ENCODE results near the gene CBFA2T2.
"Not testable (repeated sequence)": the region's sequence is repeated elsewhere in the genome, so short reads cannot be mapped to it uniquely, and the experiment has no call there.

CBFA2T2 gene

GRCh38 chr20:33583143-33583542 is 93.2 kb downstream of the CBFA2T2 start:
- no peak overlapping the region for H3K27ac ChIP-seq (ENCODE audit: low read depth, low read length)
- H3K4me3 ChIP-seq (ENCODE audit: low read depth, low read length), result no peak overlapping the region
- no peak overlapping the region for H3K9ac ChIP-seq (ENCODE audit: low read length)
- no peaks in the 10 kb centered on the region for H3K36me3 ChIP-seq (ENCODE audit: control insufficient read depth, insufficient read depth, low read length)
- no peaks in the 10 kb centered on the region for H3K9me3 ChIP-seq (ENCODE audit: control insufficient read depth, insufficient read depth, low read depth, low read length)
- H3K27me3 ChIP-seq (ENCODE audit: control insufficient read depth, insufficient read depth, low read length), result no peaks in the 10 kb centered on the region
- peaks cover 11% of the 10 kb centered on the region; the same call in 1 of the 2 replicates for H3K4me1 ChIP-seq (ENCODE audit: control insufficient read depth, insufficient read depth, low read length)

- no peaks in the 10 kb centered on the region for H3K27me3 ChIP-seq (ENCODE audit: control insufficient read depth, insufficient read depth, low read length)
- no peaks in the 10 kb centered on the region for H3K9me3 ChIP-seq (ENCODE audit: control insufficient read depth, insufficient read depth, low read depth, low read length)
- no peak overlapping the region for H3K27ac ChIP-seq (ENCODE audit: low read depth, low read length)
- H3K9ac ChIP-seq (ENCODE audit: low read length), result no peak overlapping the region
- H3K4me1 ChIP-seq (ENCODE audit: control insufficient read depth, insufficient read depth, low read length), result peaks cover 15% of the 10 kb centered on the region; the same call in 1 of the 2 replicates
- no peaks in the 10 kb centered on the region for H3K36me3 ChIP-seq (ENCODE audit: control insufficient read depth, insufficient read depth, low read length)
- H3K4me3 ChIP-seq (ENCODE audit: low read depth, low read length), result no peak overlapping the region
Measured at GRCh38 chr20:33584976-33585375, 95.1 kb downstream of the CBFA2T2 start.

GRCh38 chr20:33585413-33585812 is 95.5 kb downstream of the CBFA2T2 start:
- Histone ChIP-seq H3K4me1 (ENCODE audit: control insufficient read depth, insufficient read depth, low read length) (peaks cover 15% of the 10 kb centered on the region; the same call in 1 of the 2 replicates), H3K4me3 (ENCODE audit: low read depth, low read length) (no peak overlapping the region), H3K36me3 (ENCODE audit: control insufficient read depth, insufficient read depth, low read length) (no peaks in the 10 kb centered on the region), H3K27me3 (ENCODE audit: control insufficient read depth, insufficient read depth, low read length) (no peaks in the 10 kb centered on the region), H3K9ac (ENCODE audit: low read length) (no peak overlapping the region), H3K27ac (ENCODE audit: low read depth, low read length) (no peak overlapping the region), H3K9me3 (ENCODE audit: control insufficient read depth, insufficient read depth, low read depth, low read length) (no peaks in the 10 kb centered on the region)

GRCh38 chr20:33589059-33589458 is 99.2 kb downstream of the CBFA2T2 start:
- Histone ChIP-seq H3K9ac (ENCODE audit: low read length) (no peak overlapping the region), H3K4me3 (ENCODE audit: low read depth, low read length) (no peak overlapping the region), H3K9me3 (ENCODE audit: control insufficient read depth, insufficient read depth, low read depth, low read length) (no peaks in the 10 kb centered on the region), H3K36me3 (ENCODE audit: control insufficient read depth, insufficient read depth, low read length) (no peaks in the 10 kb centered on the region), H3K27ac (ENCODE audit: low read depth, low read length) (no peak overlapping the region), H3K27me3 (ENCODE audit: control insufficient read depth, insufficient read depth, low read length) (no peaks in the 10 kb centered on the region), H3K4me1 (ENCODE audit: control insufficient read depth, insufficient read depth, low read length) (0 out of 2 replicates have a peak, but pooled peaks cover 4% of the 10 kb centered on the region)

GRCh38 chr20:33591901-33592300 is 102.0 kb downstream of the CBFA2T2 start:
- H3K9ac ChIP-seq (ENCODE audit: low read length); H3K36me3 ChIP-seq (ENCODE audit: control insufficient read depth, insufficient read depth, low read length); H3K4me1 ChIP-seq (ENCODE audit: control insufficient read depth, insufficient read depth, low read length); H3K27ac ChIP-seq (ENCODE audit: low read depth, low read length); H3K4me3 ChIP-seq (ENCODE audit: low read depth, low read length); H3K9me3 ChIP-seq (ENCODE audit: control insufficient read depth, insufficient read depth, low read depth, low read length); H3K27me3 ChIP-seq (ENCODE audit: control insufficient read depth, insufficient read depth, low read length): not testable (repeated sequence)

GRCh38 chr20:33594743-33595142 is 104.8 kb downstream of the CBFA2T2 start:
- peaks cover 7% of the 10 kb centered on the region; the same call in 1 of the 2 replicates for H3K36me3 ChIP-seq (ENCODE audit: control insufficient read depth, insufficient read depth, low read length)
- H3K4me3 ChIP-seq (ENCODE audit: low read depth, low read length), result no peak overlapping the region
- no peak overlapping the region for H3K9ac ChIP-seq (ENCODE audit: low read length)
- no peaks in the 10 kb centered on the region for H3K4me1 ChIP-seq (ENCODE audit: control insufficient read depth, insufficient read depth, low read length)
- no peak overlapping the region for H3K27ac ChIP-seq (ENCODE audit: low read depth, low read length)
- H3K27me3 ChIP-seq (ENCODE audit: control insufficient read depth, insufficient read depth, low read length), result no peaks in the 10 kb centered on the region
- peaks cover 4% of the 10 kb centered on the region for H3K9me3 ChIP-seq (ENCODE audit: control insufficient read depth, insufficient read depth, low read depth, low read length)

- Histone ChIP-seq H3K27ac (ENCODE audit: low read depth, low read length) (no peak overlapping the region), H3K27me3 (ENCODE audit: control insufficient read depth, insufficient read depth, low read length) (no peaks in the 10 kb centered on the region), H3K4me1 (ENCODE audit: control insufficient read depth, insufficient read depth, low read length) (no peaks in the 10 kb centered on the region), H3K9ac (ENCODE audit: low read length) (no peak overlapping the region), H3K4me3 (ENCODE audit: low read depth, low read length) (no peak overlapping the region), H3K9me3 (ENCODE audit: control insufficient read depth, insufficient read depth, low read depth, low read length) (peaks cover 4% of the 10 kb centered on the region), H3K36me3 (ENCODE audit: control insufficient read depth, insufficient read depth, low read length) (peaks cover 7% of the 10 kb centered on the region; the same call in 1 of the 2 replicates)
Measured at GRCh38 chr20:33600414-33600813, 110.5 kb downstream of the CBFA2T2 start.

GRCh38 chr20:33600981-33601380 is 111.1 kb downstream of the CBFA2T2 start:
- no peaks in the 10 kb centered on the region for H3K4me1 ChIP-seq (ENCODE audit: control insufficient read depth, insufficient read depth, low read length)
- H3K36me3 ChIP-seq (ENCODE audit: control insufficient read depth, insufficient read depth, low read length), result peaks cover 7% of the 10 kb centered on the region; the same call in 1 of the 2 replicates
- no peak overlapping the region for H3K27ac ChIP-seq (ENCODE audit: low read depth, low read length)

GRCh38 chr20:33601861-33602260 is 112.0 kb downstream of the CBFA2T2 start:
- Histone ChIP-seq H3K9me3 (ENCODE audit: control insufficient read depth, insufficient read depth, low read depth, low read length) (peaks cover 4% of the 10 kb centered on the region), H3K4me3 (ENCODE audit: low read depth, low read length) (no peak overlapping the region), H3K4me1 (ENCODE audit: control insufficient read depth, insufficient read depth, low read length) (no peaks in the 10 kb centered on the region), H3K9ac (ENCODE audit: low read length) (no peak overlapping the region), H3K36me3 (ENCODE audit: control insufficient read depth, insufficient read depth, low read length) (peaks cover 10% of the 10 kb centered on the region), H3K27me3 (ENCODE audit: control insufficient read depth, insufficient read depth, low read length) (no peaks in the 10 kb centered on the region), H3K27ac (ENCODE audit: low read depth, low read length) (no peak overlapping the region)

More at GRCh38 chr20:33600981-33601380, 111.1 kb downstream of the CBFA2T2 start:
- Histone ChIP-seq H3K27me3 (ENCODE audit: control insufficient read depth, insufficient read depth, low read length) (no peaks in the 10 kb centered on the region), H3K4me3 (ENCODE audit: low read depth, low read length) (no peak overlapping the region), H3K9me3 (ENCODE audit: control insufficient read depth, insufficient read depth, low read depth, low read length) (peaks cover 4% of the 10 kb centered on the region), H3K9ac (ENCODE audit: low read length) (no peak overlapping the region)

GRCh38 chr20:33602826-33603590 is 113.1 kb downstream of the CBFA2T2 start:
- Histone ChIP-seq H3K27ac (ENCODE audit: low read depth, low read length) (no peak overlapping the region), H3K9me3 (ENCODE audit: control insufficient read depth, insufficient read depth, low read depth, low read length) (no peaks in the 10 kb centered on the region), H3K36me3 (ENCODE audit: control insufficient read depth, insufficient read depth, low read length) (peaks cover 13% of the 10 kb centered on the region), H3K27me3 (ENCODE audit: control insufficient read depth, insufficient read depth, low read length) (no peaks in the 10 kb centered on the region), H3K4me3 (ENCODE audit: low read depth, low read length) (no peak overlapping the region), H3K9ac (ENCODE audit: low read length) (no peak overlapping the region), H3K4me1 (ENCODE audit: control insufficient read depth, insufficient read depth, low read length) (no peaks in the 10 kb centered on the region)

- no peak overlapping the region for H3K9ac ChIP-seq (ENCODE audit: low read length)
- peaks cover 20% of the 10 kb centered on the region for H3K36me3 ChIP-seq (ENCODE audit: control insufficient read depth, insufficient read depth, low read length)
- H3K4me3 ChIP-seq (ENCODE audit: low read depth, low read length), result no peak overlapping the region
- H3K4me1 ChIP-seq (ENCODE audit: control insufficient read depth, insufficient read depth, low read length), result no peaks in the 10 kb centered on the region
- no peaks in the 10 kb centered on the region for H3K9me3 ChIP-seq (ENCODE audit: control insufficient read depth, insufficient read depth, low read depth, low read length)
- H3K27ac ChIP-seq (ENCODE audit: low read depth, low read length), result no peak overlapping the region
- H3K27me3 ChIP-seq (ENCODE audit: control insufficient read depth, insufficient read depth, low read length), result no peaks in the 10 kb centered on the region
Measured at GRCh38 chr20:33604084-33604990, 114.4 kb downstream of the CBFA2T2 start.
